Left ventricle myocardium inferior (tissue), 1 donor: ENCODE results near the gene ABHD12. TPM values are rescaled to one million over a fixed set of nuclear protein-coding genes. Genes with fewer than 3 reads are reported as not detected.

Experiments
- DNase-seq: peaks from one replicate; pipeline ENCODE4 v3.0.0-alpha.2; 2020
- H3K27ac ChIP-seq: fragments of 200-600 bp; replicated peaks from 2 replicates; pipeline ENCODE4 v1.8.0; 2021
- H3K27me3 ChIP-seq: fragments of 200-600 bp; 2 replicates; pipeline ENCODE4 v1.8.0; 2021; ENCODE audit warnings: low read depth
- H3K36me3 ChIP-seq: fragments of 200-600 bp; 2 replicates; pipeline ENCODE4 v1.8.0; 2021
- H3K4me1 ChIP-seq: fragments of 200-600 bp; 2 replicates; pipeline ENCODE4 v1.8.0; 2021
- H3K4me3 ChIP-seq: fragments of 200-600 bp; 2 replicates; pipeline ENCODE4 v1.8.0; 2021; ENCODE audit warnings: mild to moderate bottlenecking, moderate library complexity
- H3K9me3 ChIP-seq: fragments of 200-600 bp; replicated peaks from 2 replicates; pipeline ENCODE4 v1.8.0; 2021
- intact Hi-C: fragments of 100-400 bp; cut with micrococcal nuclease; formaldehyde crosslinking; loops from one replicate; pipeline ENCODE4 v1.11.0; 2022
- total RNA-seq: library from RNA; stranded (reverse); fragmentation: NEBNext Ultra II Directional; extraction: Animal tissue kit (Norgen Biotek cat#: 25700); gene quantifications from one replicate; pipeline ENCODE4 v1.2.1, GENCODE V29; 2021
- TF ChIP-seq, protein P1 (sequence below): fragments of 200-600 bp; IDR thresholded peaks from 2 replicates; pipeline ENCODE4 v1.8.0; 2021; ENCODE audit warnings: antibody characterized with exemption, mild to moderate bottlenecking, borderline replicate concordance
- donor health status: DM: no; HTN: yes; CAD: no; lungs with severe emphysema.

Gene ABHD12
- total RNA-seq, 1 donor from 2014 or later, result 23.2 TPM

DNA sequence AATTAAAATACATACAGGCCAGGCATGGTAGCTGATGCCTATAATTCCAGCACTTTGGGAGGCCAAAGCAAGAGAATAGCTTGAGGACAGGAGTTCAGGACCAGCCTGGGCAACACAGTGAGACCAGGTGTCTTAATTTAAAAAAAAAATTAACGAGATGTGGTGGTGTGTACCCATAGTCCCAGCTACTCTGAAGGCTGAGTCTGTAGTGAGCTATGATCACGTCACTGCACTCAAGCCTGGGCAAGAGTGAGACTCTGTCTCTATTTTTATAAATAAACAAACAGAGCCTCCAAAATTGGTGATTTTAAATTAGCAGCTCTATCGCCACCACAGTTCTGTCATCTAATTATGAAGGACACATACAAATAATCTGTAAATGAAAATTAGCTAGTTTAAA lies 37.9 kb downstream of the ABHD12 start:
- H3K27ac ChIP-seq, result no peak overlapping the region
- intact Hi-C loops, result no loop called here
- TF ChIP-seq, protein P1, sequence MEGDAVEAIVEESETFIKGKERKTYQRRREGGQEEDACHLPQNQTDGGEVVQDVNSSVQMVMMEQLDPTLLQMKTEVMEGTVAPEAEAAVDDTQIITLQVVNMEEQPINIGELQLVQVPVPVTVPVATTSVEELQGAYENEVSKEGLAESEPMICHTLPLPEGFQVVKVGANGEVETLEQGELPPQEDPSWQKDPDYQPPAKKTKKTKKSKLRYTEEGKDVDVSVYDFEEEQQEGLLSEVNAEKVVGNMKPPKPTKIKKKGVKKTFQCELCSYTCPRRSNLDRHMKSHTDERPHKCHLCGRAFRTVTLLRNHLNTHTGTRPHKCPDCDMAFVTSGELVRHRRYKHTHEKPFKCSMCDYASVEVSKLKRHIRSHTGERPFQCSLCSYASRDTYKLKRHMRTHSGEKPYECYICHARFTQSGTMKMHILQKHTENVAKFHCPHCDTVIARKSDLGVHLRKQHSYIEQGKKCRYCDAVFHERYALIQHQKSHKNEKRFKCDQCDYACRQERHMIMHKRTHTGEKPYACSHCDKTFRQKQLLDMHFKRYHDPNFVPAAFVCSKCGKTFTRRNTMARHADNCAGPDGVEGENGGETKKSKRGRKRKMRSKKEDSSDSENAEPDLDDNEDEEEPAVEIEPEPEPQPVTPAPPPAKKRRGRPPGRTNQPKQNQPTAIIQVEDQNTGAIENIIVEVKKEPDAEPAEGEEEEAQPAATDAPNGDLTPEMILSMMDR, result no peak

GRCh38 chr20:25351024-25351360 lies 39.6 kb downstream of the ABHD12 start:
- no peak overlapping the region for H3K27ac ChIP-seq
- H3K36me3 ChIP-seq, result no peaks in the 10 kb centered on the region
- no peaks in the 10 kb centered on the region for H3K9me3 ChIP-seq
- DNase-seq, result no peak
- H3K27me3 ChIP-seq, result no peaks in the 10 kb centered on the region
- H3K4me3 ChIP-seq, result no peak overlapping the region
- TF ChIP-seq, protein P1, result no peak
- H3K4me1 ChIP-seq, result peaks cover 35% of the 10 kb centered on the region
- intact Hi-C loops, result no loop called here

More for the DNA sequence above, 37.9 kb downstream of the ABHD12 start:
- Histone ChIP-seq H3K4me3 (no peak overlapping the region), H3K9me3 (no peaks in the 10 kb centered on the region), H3K27me3 (no peaks in the 10 kb centered on the region), H3K36me3 (no peaks in the 10 kb centered on the region), H3K4me1 (peaks cover 44% of the 10 kb centered on the region)
- DNase-seq, result no peak

- H3K36me3 ChIP-seq, result no peaks in the 10 kb centered on the region
These were observed 44.3 kb downstream of the ABHD12 start for GRCh38 chr20:25346349-25346748.

DNA sequence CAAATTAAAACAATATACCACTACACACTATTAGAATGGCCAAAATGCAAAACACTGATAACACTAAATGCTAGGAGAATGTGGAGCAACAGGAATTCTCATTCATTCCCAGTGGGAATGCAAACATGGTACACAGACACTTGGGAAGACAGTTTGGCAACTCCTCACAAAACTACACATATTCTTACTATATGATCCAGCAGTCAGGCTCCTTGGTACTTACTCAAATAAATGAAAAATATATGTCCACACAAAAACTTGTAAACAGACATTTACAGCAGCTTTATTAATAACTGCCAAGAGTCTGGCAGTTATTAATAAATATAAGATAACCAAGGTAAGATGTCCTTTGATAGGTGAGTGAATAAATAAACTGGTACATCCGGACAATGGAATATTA lies 44.9 kb downstream of the ABHD12 start:
- Histone ChIP-seq H3K4me1 (peaks cover 9% of the 10 kb centered on the region), H3K27me3 (no peaks in the 10 kb centered on the region), H3K27ac (no peak overlapping the region), H3K36me3 (no peaks in the 10 kb centered on the region), H3K4me3 (no peak overlapping the region), H3K9me3 (no peaks in the 10 kb centered on the region)
- intact Hi-C loops, result no loop called here
- no peak for DNase-seq
- TF ChIP-seq, protein P1, result no peak

More at GRCh38 chr20:25346349-25346748, 44.3 kb downstream of the ABHD12 start:
- Histone ChIP-seq H3K9me3 (no peaks in the 10 kb centered on the region), H3K27ac (no peak overlapping the region), H3K27me3 (no peaks in the 10 kb centered on the region), H3K4me3 (no peak overlapping the region), H3K4me1 (peaks cover 9% of the 10 kb centered on the region)
- intact Hi-C loops, result no loop called here
- TF ChIP-seq, protein P1, result no peak
- DNase-seq, result no peak

DNA sequence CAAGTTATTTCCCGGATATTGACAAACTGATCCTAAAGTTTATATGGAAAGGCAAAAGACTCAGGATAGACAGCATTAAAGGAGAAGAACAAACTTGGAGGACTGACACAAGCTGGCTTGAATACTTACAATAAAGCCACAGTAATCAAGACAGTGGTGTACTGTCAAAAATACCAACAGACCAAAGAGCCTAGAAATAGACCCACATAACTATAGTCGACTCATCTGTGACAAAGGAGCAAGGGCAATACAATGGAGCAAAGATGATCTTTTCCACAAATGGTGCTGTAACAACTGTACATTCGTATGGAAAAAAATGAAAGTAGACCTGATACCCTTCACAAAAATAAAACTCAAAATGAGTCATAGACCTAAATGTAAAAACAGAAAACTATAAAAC lies 46.0 kb downstream of the ABHD12 start:
- H3K27ac ChIP-seq, result no peak overlapping the region
- H3K36me3 ChIP-seq, result no peaks in the 10 kb centered on the region
- DNase-seq, result no peak
- no peaks in the 10 kb centered on the region for H3K27me3 ChIP-seq
- no peak overlapping the region for H3K4me3 ChIP-seq
- TF ChIP-seq, protein P1, result no peak
- H3K4me1 ChIP-seq, result peaks cover 5% of the 10 kb centered on the region
- no peaks in the 10 kb centered on the region for H3K9me3 ChIP-seq
- intact Hi-C loops, result no loop called here
